Measurements from ENCODE around the gene IL17RB.

The IL17RB gene

GRCh38 chr3:53803124-53803815 is 43.1 kb upstream of the IL17RB start:
- no peak overlapping the region for H3K27ac ChIP-seq
- no peak for DNase-seq (ENCODE audit: low spot score)
- no peak overlapping the region for H3K4me3 ChIP-seq
- no peak for TF ChIP-seq CTCF (IDR thresholded peaks at IDR 0.05)

- no peak for TF ChIP-seq CTCF (IDR thresholded peaks at IDR 0.05)
- no peak overlapping the region for H3K27ac ChIP-seq
- DNase-seq (ENCODE audit: low spot score) = no peak
- no peak overlapping the region for H3K4me3 ChIP-seq
These were observed 42.3 kb upstream of the IL17RB start for GRCh38 chr3:53803816-53804695.

- Histone ChIP-seq H3K27ac (no peak overlapping the region), H3K4me3 (no peak overlapping the region)
- TF ChIP-seq CTCF (IDR thresholded peaks at IDR 0.05) = no peak
- no peak for DNase-seq (ENCODE audit: low spot score)
These were observed 41.5 kb upstream of the IL17RB start for GRCh38 chr3:53804697-53805462.

GRCh38 chr3:53805463-53806159 is 40.8 kb upstream of the IL17RB start:
- Histone ChIP-seq H3K27ac (no peak overlapping the region), H3K4me3 (no peak overlapping the region)
- no peak for TF ChIP-seq CTCF (IDR thresholded peaks at IDR 0.05)
- no peak for DNase-seq (ENCODE audit: low spot score)

GRCh38 chr3:53806182-53807116 is 39.9 kb upstream of the IL17RB start:
- H3K27ac ChIP-seq = peak overlapping the region in 1 of 2 donors; percentile 22
- DNase-seq (ENCODE audit: low spot score) = peak; percentile 68
- TF ChIP-seq CTCF (IDR thresholded peaks at IDR 0.05) = no peak
- no peak overlapping the region for H3K4me3 ChIP-seq

Data from coronary artery (tissue), 2 donors.